ENCODE data around the gene ANLN.
"Not testable (repeated sequence)": the region's sequence is repeated elsewhere in the genome, so short reads cannot be mapped to it uniquely, and the experiment has no call there.

ANLN gene

DNA sequence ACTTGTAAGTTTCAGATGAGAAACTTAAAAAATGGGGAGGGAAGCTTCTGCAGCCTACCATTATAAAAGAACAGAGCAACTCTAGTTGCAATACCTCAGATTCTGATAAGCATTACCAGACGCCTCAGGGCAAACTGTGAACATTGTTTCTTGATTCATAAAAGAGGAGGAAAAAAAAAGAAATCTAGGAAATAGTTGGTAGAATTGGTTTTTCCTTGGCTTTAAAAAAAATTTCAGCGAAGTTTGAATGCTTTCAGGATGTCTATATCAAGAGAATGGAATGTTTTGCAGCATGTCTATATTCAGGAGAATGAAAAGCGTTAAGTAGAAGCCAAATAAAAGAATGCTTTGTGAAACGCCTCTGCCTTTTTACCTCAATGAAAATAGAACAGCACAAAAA is 17.5 kb upstream of the ANLN start:
- no peaks in the 10 kb centered on the region for H3K27me3 ChIP-seq (ENCODE audit: insufficient read depth, poor library complexity, severe bottlenecking)
- H3K4me1 ChIP-seq (ENCODE audit: insufficient read depth, poor library complexity, severe bottlenecking) = no peaks in the 10 kb centered on the region
- H3K9me3 ChIP-seq (ENCODE audit: severe bottlenecking) = no peaks in the 10 kb centered on the region
- TF ChIP-seq, protein P1, sequence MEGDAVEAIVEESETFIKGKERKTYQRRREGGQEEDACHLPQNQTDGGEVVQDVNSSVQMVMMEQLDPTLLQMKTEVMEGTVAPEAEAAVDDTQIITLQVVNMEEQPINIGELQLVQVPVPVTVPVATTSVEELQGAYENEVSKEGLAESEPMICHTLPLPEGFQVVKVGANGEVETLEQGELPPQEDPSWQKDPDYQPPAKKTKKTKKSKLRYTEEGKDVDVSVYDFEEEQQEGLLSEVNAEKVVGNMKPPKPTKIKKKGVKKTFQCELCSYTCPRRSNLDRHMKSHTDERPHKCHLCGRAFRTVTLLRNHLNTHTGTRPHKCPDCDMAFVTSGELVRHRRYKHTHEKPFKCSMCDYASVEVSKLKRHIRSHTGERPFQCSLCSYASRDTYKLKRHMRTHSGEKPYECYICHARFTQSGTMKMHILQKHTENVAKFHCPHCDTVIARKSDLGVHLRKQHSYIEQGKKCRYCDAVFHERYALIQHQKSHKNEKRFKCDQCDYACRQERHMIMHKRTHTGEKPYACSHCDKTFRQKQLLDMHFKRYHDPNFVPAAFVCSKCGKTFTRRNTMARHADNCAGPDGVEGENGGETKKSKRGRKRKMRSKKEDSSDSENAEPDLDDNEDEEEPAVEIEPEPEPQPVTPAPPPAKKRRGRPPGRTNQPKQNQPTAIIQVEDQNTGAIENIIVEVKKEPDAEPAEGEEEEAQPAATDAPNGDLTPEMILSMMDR (IDR thresholded peaks at IDR 0.05; ENCODE audit: poor library complexity, severe bottlenecking) = no peak
- ATAC-seq (ENCODE audit: low read depth) (no peak), DNase-seq (ENCODE audit: low spot score) (no peak)
- no peaks in the 10 kb centered on the region for H3K36me3 ChIP-seq (ENCODE audit: low read depth)
- no peak overlapping the region for H3K4me3 ChIP-seq (ENCODE audit: severe bottlenecking)
- no peak overlapping the region for H3K27ac ChIP-seq (ENCODE audit: poor library complexity, severe bottlenecking)

DNA sequence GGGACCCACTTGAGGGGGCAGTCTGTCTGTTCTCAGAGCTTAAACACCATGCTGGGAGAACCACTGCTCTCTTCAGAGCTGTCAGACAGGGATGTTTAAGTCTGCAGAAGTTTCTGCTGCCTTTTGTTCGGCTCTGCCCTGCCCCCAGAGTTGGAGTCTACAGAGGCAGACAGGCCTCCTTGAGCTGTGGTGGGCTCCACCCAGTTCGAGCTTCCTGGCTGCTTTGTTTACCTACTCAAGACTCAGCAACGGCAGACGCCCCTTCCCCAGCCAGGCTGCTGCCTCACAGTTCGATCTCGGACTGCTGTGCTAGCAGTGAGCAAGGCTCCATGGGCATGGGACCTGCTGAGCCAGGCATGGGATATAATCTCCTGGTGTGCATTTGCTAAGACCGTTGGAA is 11.1 kb upstream of the ANLN start:
- H3K4me3 ChIP-seq (ENCODE audit: severe bottlenecking); H3K27me3 ChIP-seq (ENCODE audit: insufficient read depth, poor library complexity, severe bottlenecking); ATAC-seq (ENCODE audit: low read depth); H3K4me1 ChIP-seq (ENCODE audit: insufficient read depth, poor library complexity, severe bottlenecking); H3K36me3 ChIP-seq (ENCODE audit: low read depth); DNase-seq (ENCODE audit: low spot score); H3K27ac ChIP-seq (ENCODE audit: poor library complexity, severe bottlenecking); H3K9me3 ChIP-seq (ENCODE audit: severe bottlenecking): not testable (repeated sequence)

DNA sequence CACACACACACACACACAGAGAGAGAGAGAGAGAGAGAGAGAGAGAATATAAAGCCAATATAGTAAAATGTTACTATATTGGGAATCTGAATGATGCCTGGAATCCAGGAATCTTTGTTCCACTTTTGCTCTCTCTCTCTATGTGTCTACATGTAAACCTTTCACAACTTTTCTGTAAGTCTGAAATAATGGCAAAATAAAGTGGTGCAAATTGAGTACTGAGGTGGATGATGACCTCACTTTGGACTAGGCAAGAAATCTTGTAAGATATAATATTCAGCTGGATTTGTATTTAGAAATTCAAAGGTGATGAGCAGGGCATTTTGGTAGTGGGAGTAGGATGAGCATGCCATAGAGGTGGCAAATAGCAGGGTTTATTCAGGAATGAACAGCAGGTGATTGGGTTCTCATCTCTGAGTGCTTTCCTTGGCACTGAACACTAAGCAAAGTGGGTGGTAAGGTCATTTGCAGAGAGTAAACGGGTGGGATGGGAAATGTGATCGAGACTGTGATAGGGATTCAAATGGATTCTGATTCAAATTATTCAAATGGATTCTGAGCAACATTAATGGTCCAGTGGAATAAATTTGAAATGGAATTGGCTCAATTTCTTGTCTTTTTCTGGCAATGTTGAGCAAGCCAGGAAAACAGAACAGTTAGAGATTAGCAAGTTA is 9.7 kb upstream of the ANLN start:
- no peak for DNase-seq (ENCODE audit: low spot score)
- Histone ChIP-seq H3K36me3 (ENCODE audit: low read depth) (no peaks in the 10 kb centered on the region), H3K4me3 (ENCODE audit: severe bottlenecking) (no peak overlapping the region), H3K4me1 (ENCODE audit: insufficient read depth, poor library complexity, severe bottlenecking) (no peaks in the 10 kb centered on the region), H3K27ac (ENCODE audit: poor library complexity, severe bottlenecking) (no peak overlapping the region), H3K9me3 (ENCODE audit: severe bottlenecking) (no peaks in the 10 kb centered on the region), H3K27me3 (ENCODE audit: insufficient read depth, poor library complexity, severe bottlenecking) (no peaks in the 10 kb centered on the region)
- TF ChIP-seq, protein P1 (IDR thresholded peaks at IDR 0.05; ENCODE audit: poor library complexity, severe bottlenecking) = no peak
- no peak for ATAC-seq (ENCODE audit: low read depth)

DNA sequence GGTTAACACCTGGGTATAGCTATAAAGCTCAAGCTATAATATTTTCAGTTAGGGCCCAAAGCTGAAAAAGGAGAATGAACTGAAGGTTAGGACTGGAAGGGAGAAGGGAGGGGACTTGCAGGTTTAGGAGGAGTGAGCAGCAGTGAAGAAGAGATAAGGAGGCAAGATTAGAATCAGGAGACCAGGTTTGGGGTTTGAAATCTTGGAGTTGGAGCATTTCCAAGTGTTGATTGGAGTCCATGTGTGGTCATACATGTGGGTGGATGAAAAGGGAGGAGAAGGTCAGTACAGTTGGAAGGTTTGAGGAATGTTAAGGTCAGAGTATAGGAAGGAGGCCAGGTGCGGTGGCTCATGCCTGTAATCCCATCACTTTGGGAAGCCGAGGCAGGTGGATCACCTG is 8.6 kb upstream of the ANLN start:
- no peaks in the 10 kb centered on the region for H3K4me1 ChIP-seq (ENCODE audit: insufficient read depth, poor library complexity, severe bottlenecking)
- H3K9me3 ChIP-seq (ENCODE audit: severe bottlenecking) = no peaks in the 10 kb centered on the region
- H3K36me3 ChIP-seq (ENCODE audit: low read depth) = no peaks in the 10 kb centered on the region
- TF ChIP-seq, protein P1 (IDR thresholded peaks at IDR 0.05; ENCODE audit: poor library complexity, severe bottlenecking) = no peak
- ATAC-seq (ENCODE audit: low read depth) = no peak
- no peaks in the 10 kb centered on the region for H3K27me3 ChIP-seq (ENCODE audit: insufficient read depth, poor library complexity, severe bottlenecking)
- no peak overlapping the region for H3K4me3 ChIP-seq (ENCODE audit: severe bottlenecking)
- no peak for DNase-seq (ENCODE audit: low spot score)
- no peak overlapping the region for H3K27ac ChIP-seq (ENCODE audit: poor library complexity, severe bottlenecking)

DNA sequence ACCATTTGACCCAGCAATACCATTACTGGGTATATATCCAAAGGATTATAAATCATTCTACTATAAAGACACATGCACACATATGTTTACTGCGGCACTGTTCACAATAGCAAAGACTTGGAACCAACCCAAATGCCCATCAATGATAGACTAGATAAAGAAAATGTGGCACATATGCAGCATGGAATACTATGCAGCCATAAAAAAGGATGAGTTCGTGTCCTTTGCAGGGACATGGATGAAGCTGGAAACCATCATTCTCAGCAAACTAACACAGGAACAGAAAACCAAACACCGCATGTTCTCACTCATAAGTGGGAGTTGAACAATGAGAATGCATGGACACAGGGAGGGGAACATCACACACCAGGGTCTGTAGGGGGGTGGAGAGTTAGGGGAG is 6.4 kb upstream of the ANLN start:
- not testable (repeated sequence) for H3K27ac ChIP-seq (ENCODE audit: poor library complexity, severe bottlenecking); H3K36me3 ChIP-seq (ENCODE audit: low read depth); H3K9me3 ChIP-seq (ENCODE audit: severe bottlenecking); ATAC-seq (ENCODE audit: low read depth); H3K27me3 ChIP-seq (ENCODE audit: insufficient read depth, poor library complexity, severe bottlenecking); DNase-seq (ENCODE audit: low spot score); H3K4me3 ChIP-seq (ENCODE audit: severe bottlenecking)
- H3K4me1 ChIP-seq (ENCODE audit: insufficient read depth, poor library complexity, severe bottlenecking) = peaks cover 13% of the 10 kb centered on the region

DNA sequence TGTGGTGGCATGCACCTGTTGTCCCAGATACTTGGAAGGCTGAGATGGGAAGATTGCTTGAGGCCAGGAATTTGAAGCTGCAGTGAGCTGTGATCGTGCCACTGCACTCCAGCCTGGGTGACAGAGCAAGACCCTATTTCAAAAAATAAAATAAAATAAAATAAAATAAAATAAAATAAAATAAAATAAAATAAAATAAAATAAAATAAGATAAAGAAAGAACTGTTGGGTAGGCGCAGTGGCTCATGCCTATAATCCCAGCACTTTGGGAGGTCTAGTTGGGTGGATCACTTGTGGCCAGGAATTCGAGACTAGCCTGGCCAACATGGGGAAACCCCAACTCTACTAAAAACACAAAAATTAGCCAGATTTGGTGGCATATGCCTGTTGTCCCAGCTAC is 4.0 kb upstream of the ANLN start:
- not testable (repeated sequence) for DNase-seq (ENCODE audit: low spot score); H3K36me3 ChIP-seq (ENCODE audit: low read depth); H3K27me3 ChIP-seq (ENCODE audit: insufficient read depth, poor library complexity, severe bottlenecking); H3K27ac ChIP-seq (ENCODE audit: poor library complexity, severe bottlenecking); ATAC-seq (ENCODE audit: low read depth); H3K4me3 ChIP-seq (ENCODE audit: severe bottlenecking); H3K9me3 ChIP-seq (ENCODE audit: severe bottlenecking)
- H3K4me1 ChIP-seq (ENCODE audit: insufficient read depth, poor library complexity, severe bottlenecking) = peaks cover 23% of the 10 kb centered on the region

Data from RWPE2 (cell line).